ENCODE results near the gene ARL6IP4. TPM values are rescaled to one million over a fixed set of nuclear protein-coding genes. Genes with fewer than 3 reads are reported as not detected.

The ARL6IP4 gene
- total and polyA plus RNA-seq, 2 of the 4 experiments (the other 2 are of a cell fraction): 161 to 254 TPM

DNA sequence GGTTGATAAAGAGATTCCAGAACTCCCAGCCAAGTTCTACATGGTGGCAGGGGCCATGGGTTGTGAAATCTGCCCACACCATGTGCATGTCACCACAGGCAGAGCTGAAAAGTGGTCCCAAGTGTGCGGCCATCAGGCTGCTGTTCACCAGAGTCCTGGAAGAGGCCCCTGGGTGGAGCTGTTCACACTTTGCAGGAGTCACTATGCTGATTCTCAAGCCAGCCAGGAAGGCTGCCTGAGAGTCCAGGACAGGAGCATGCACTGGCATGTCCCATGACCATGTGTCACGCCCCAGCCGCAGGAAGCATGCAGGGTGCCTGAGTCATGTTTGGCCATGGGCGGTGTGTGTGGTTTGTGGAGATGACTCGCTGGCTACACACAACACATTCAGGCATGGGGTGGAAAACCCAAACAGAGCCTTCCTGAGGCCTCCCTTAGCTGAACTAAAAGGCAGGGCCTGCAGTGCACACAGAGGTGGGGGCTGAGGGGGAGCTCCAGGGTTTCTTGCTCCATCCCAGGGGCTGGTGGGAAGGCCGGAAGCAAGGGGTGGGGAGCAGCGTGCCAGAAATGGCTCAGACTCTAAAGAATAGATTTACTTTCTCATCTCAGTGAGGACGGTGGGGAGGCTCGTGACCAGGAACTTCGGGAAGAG, 33.7 kb upstream of the ARL6IP4 start:
- POLR2A ChIA-PET (ENCODE audit: unreplicated experiment): no interaction called here
- peak overlapping the region; percentile 80 for H2AFZ ChIP-seq (replicated peaks; ENCODE audit: low read length, poor library complexity)
- TF ChIP-seq FOS (IDR thresholded peaks at IDR 0.05; ENCODE audit: low read depth, low read length) (peak; percentile 97), NFE2L2 (IDR thresholded peaks at IDR 0.05; ENCODE audit: low read depth, low read length) (peak; percentile 75), MAZ (IDR thresholded peaks at IDR 0.05; ENCODE audit: borderline replicate concordance, low read depth, low read length) (peak; percentile 92), CHD1 (IDR thresholded peaks at IDR 0.05; ENCODE audit: low read depth, low read length) (no peak), RCOR1 (IDR thresholded peaks at IDR 0.05; ENCODE audit: insufficient replicate concordance, low read length) (peak; percentile 71), SMC3 (IDR thresholded peaks at IDR 0.05; ENCODE audit: low read depth, low read length) (peak; percentile 46), BHLHE40 (IDR thresholded peaks at IDR 0.05; ENCODE audit: low read depth, low read length) (peak; percentile 92), RFX5 (IDR thresholded peaks at IDR 0.05; ENCODE audit: low read depth, low read length) (no peak), MXI1 (IDR thresholded peaks at IDR 0.05; ENCODE audit: borderline replicate concordance, low read depth, low read length) (peak; percentile 99), POLR2A (IDR thresholded peaks at IDR 0.05; ENCODE audit: low read depth, low read length) (no peak), RAD21 (IDR thresholded peaks at IDR 0.05; ENCODE audit: low read length) (peak; percentile 55), CEBPB (IDR thresholded peaks at IDR 0.05; ENCODE audit: low read depth, low read length) (peak; percentile 54; the same call in 1 of the 2 replicates)
- TF ChIP-seq, protein P1, sequence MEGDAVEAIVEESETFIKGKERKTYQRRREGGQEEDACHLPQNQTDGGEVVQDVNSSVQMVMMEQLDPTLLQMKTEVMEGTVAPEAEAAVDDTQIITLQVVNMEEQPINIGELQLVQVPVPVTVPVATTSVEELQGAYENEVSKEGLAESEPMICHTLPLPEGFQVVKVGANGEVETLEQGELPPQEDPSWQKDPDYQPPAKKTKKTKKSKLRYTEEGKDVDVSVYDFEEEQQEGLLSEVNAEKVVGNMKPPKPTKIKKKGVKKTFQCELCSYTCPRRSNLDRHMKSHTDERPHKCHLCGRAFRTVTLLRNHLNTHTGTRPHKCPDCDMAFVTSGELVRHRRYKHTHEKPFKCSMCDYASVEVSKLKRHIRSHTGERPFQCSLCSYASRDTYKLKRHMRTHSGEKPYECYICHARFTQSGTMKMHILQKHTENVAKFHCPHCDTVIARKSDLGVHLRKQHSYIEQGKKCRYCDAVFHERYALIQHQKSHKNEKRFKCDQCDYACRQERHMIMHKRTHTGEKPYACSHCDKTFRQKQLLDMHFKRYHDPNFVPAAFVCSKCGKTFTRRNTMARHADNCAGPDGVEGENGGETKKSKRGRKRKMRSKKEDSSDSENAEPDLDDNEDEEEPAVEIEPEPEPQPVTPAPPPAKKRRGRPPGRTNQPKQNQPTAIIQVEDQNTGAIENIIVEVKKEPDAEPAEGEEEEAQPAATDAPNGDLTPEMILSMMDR (conservative IDR thresholded peaks at IDR 0.05; ENCODE audit: low read depth, low read length): peak; percentile 49
- TF ChIP-seq, protein P2, sequence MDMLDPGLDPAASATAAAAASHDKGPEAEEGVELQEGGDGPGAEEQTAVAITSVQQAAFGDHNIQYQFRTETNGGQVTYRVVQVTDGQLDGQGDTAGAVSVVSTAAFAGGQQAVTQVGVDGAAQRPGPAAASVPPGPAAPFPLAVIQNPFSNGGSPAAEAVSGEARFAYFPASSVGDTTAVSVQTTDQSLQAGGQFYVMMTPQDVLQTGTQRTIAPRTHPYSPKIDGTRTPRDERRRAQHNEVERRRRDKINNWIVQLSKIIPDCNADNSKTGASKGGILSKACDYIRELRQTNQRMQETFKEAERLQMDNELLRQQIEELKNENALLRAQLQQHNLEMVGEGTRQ (IDR thresholded peaks at IDR 0.05; ENCODE audit: low read depth, low read length): peak; percentile 71

More for the DNA sequence above, 33.7 kb upstream of the ARL6IP4 start:
- dilution Hi-C loops (cut with HindIII; ENCODE audit: low sequenced_read_pairs, unreplicated experiment) (no loop called here), intact Hi-C loops (cut with micrococcal nuclease) (loop anchor here (1.0 kb wide), 1 partner anchor 87 kb away; no protein-coding TSS in a partner anchor), in situ Hi-C loops (cut with MboI; ENCODE audit: low sequenced_read_pairs) (no loop called here)
- peak overlapping the region; percentile 25 to 87; a peak in 3 of 4 replicates for H4K8ac ChIP-seq (ENCODE audit: low read depth in 2 of 2, low read length in 2 of 2)
- H2AK9ac ChIP-seq (replicated peaks; ENCODE audit: low read depth, low read length, poor library complexity): peak overlapping the region; percentile 97
- H2BK20ac ChIP-seq (ENCODE audit: low read depth, low read length): peak overlapping the region; percentile 96
- peak overlapping the region; percentile 88 for H2AK5ac ChIP-seq (ENCODE audit: low read depth, low read length)
- peak overlapping the region; percentile 7; the same call in 1 of the 2 replicates for H3K9ac ChIP-seq (ENCODE audit: low read depth, low read length)
- H3K4ac ChIP-seq (ENCODE audit: low read depth, low read length): peak overlapping the region; percentile 98
- BruUV-seq (replicated peaks): no TSS peak
- H3K56ac ChIP-seq (ENCODE audit: extremely low read depth, insufficient read depth, low read length): peak overlapping the region; percentile 50; the same call in 1 of the 2 replicates
- H3K23ac ChIP-seq (ENCODE audit: low read depth, low read length): peak overlapping the region; percentile 92
- DNase-seq: peak; percentile 100
- H2BK15ac ChIP-seq (ENCODE audit: low read depth, low read length): peak overlapping the region; percentile 84
- 0 out of 2 replicates have a peak, but pooled peaks cover 1% of the 10 kb centered on the region for H4K20me1 ChIP-seq (ENCODE audit: insufficient read depth, low read length)
- peak overlapping the region; percentile 33 for H4K5ac ChIP-seq (ENCODE audit: low read depth, low read length)
- H3K4me3 ChIP-seq (ENCODE audit: insufficient read depth, low read depth, low read length): no peak overlapping the region
- H3K9me1 ChIP-seq (ENCODE audit: insufficient read depth, low read length): peaks cover 32% of the 10 kb centered on the region
- H3K4me2 ChIP-seq (ENCODE audit: low read depth, low read length): no peak overlapping the region
- peak overlapping the region; percentile 99 for H2BK120ac ChIP-seq (ENCODE audit: low read depth, low read length)
- peak overlapping the region; percentile 90 for H4K91ac ChIP-seq (ENCODE audit: insufficient read depth, low read depth, low read length)
- H3K79me1 ChIP-seq (ENCODE audit: low read depth in 1 of 2, low read length in 2 of 2): peaks cover 0 to 21% of the 10 kb centered on the region in 2 experiments; a peak in 2 of 4 replicates
- peak overlapping the region; percentile 96 for H2BK5ac ChIP-seq (ENCODE audit: low read depth, low read length, poor library complexity, severe bottlenecking)
- H3K9me3 ChIP-seq (ENCODE audit: control insufficient read depth, insufficient read depth, low read length): no peaks in the 10 kb centered on the region
- CTCF ChIA-PET: interaction anchor here (0.7 to 1.7 kb wide), 3 partner anchors 75 to 174 kb away, joined by 3 to 5 read pairs (median 3); no protein-coding TSS in a partner anchor
- WGBS, 2 experiments (ENCODE audit: extremely low coverage in 2 of 2, insufficient read length in 1 of 2): 25% methylated on average over 3 of the region's 10 CpGs; no CpG with 5 or more reads in 1 of the 2 experiments
- H3K14ac ChIP-seq (replicated peaks; ENCODE audit: low read depth, low read length): peak overlapping the region; percentile 91
- H3K36me3 ChIP-seq (ENCODE audit: control insufficient read depth, insufficient read depth, low read length): no peaks in the 10 kb centered on the region
- peak; percentile 92 for ATAC-seq (ENCODE audit: low read depth)
- no peaks in the 10 kb centered on the region for H3K27me3 ChIP-seq (ENCODE audit: control insufficient read depth, insufficient read depth, low read length)
- H3K4me1 ChIP-seq (ENCODE audit: control insufficient read depth, insufficient read depth, low read length): peaks cover 22% of the 10 kb centered on the region
- peak overlapping the region; percentile 47 for H3K18ac ChIP-seq (ENCODE audit: low read depth, low read length)
- H3K27ac ChIP-seq (ENCODE audit: insufficient read depth, low read length): peak overlapping the region; percentile 74

Data from IMR-90 (cell line).